K562 (cell line): ENCODE results near the gene MEA1. TPM values are rescaled to one million over a fixed set of nuclear protein-coding genes. Genes with fewer than 3 reads are reported as not detected.

Experiments
- CREM ChIP-seq: IDR thresholded peaks from 2 replicates; pipeline ENCODE4 v1.6.1; 2014; ENCODE audit warnings: antibody characterized with exemption, low read depth
- ELF2 ChIP-seq: fragments of 250-450 bp; sonication (Bioruptor Pico); IDR thresholded peaks from 2 replicates; pipeline ENCODE4 v1.5.0; 2021; ENCODE audit warnings: mild to moderate bottlenecking
- FOXP1 ChIP-seq: sonication (generic); formaldehyde crosslinking; IDR thresholded peaks from 2 replicates; pipeline ENCODE4 v1.8.0; 2022; ENCODE audit warnings: mild to moderate bottlenecking, missing genetic modification reagents
- GTF2A2 ChIP-seq: IDR thresholded peaks from 2 replicates; pipeline ENCODE4 v1.6.1; 2016; ENCODE audit warnings: mild to moderate bottlenecking, missing genetic modification characterization, missing compliant biosample characterization
- KAT8 ChIP-seq: fragments of 450-650 bp; IDR thresholded peaks from 2 replicates; pipeline ENCODE4 v1.6.1; 2016; ENCODE audit warnings: low read depth, mild to moderate bottlenecking
- KLF6 ChIP-seq: fragments of 250-450 bp; sonication (Bioruptor Pico); IDR thresholded peaks from 2 replicates; pipeline ENCODE4 v1.4.0; 2020; ENCODE audit warnings: mild to moderate bottlenecking, moderate library complexity, borderline replicate concordance
- L3MBTL2 ChIP-seq: fragments of 450-650 bp; IDR thresholded peaks from 2 replicates; pipeline ENCODE4 v1.6.1; 2016; ENCODE audit warnings: mild to moderate bottlenecking, moderate library complexity
- PHF21A ChIP-seq: fragments of 450-650 bp; IDR thresholded peaks from 2 replicates; pipeline ENCODE4 v1.6.1; 2017; ENCODE audit warnings: low read depth, borderline replicate concordance
- SMAD2 ChIP-seq: fragments of 150-350 bp; IDR thresholded peaks from 2 replicates; pipeline ENCODE4 v1.6.1; 2014; ENCODE audit warnings: low read depth, mild to moderate bottlenecking, low read length
- SRSF1 ChIP-seq: fragments of 200-400 bp; formaldehyde crosslinking; IDR thresholded peaks from 2 replicates; pipeline ENCODE4 v1.6.1; 2017; ENCODE audit warnings: mild to moderate bottlenecking, low read depth, low read length, moderate library complexity
- TRIM25 ChIP-seq: fragments of 450-650 bp; IDR thresholded peaks from 2 replicates; pipeline ENCODE4 v1.7.0; 2016; ENCODE audit warnings: borderline replicate concordance
- XRCC4 ChIP-seq: IDR thresholded peaks from one replicate; pipeline ENCODE4 v1.6.1; 2011; ENCODE audit not compliant: insufficient read depth, insufficient read length; ENCODE audit errors: extremely low read depth
- ZBTB12 ChIP-seq: fragments of 250-450 bp; sonication (Bioruptor Pico); IDR thresholded peaks from 2 replicates; pipeline ENCODE4 v1.4.0; 2020
- ZKSCAN8 ChIP-seq: fragments of 200-800 bp; sonication (Bioruptor generic); IDR thresholded peaks from 2 replicates; pipeline ENCODE4 v1.6.1; 2016; ENCODE audit warnings: missing genetic modification characterization, missing compliant biosample characterization
- ZNF699 ChIP-seq: fragments of 250-450 bp; sonication (Bioruptor Pico); IDR thresholded peaks from 2 replicates; pipeline ENCODE4 v1.8.0; 2021; ENCODE audit warnings: mild to moderate bottlenecking, moderate library complexity; ENCODE audit not compliant: insufficient replicate concordance
- polyA plus RNA-seq, 8 experiments: library from polyadenylated mRNA; depleted of rRNA in 4 of 8; stranded (reverse) in 5 of 8; unstranded in 3 of 8; fragments of >200 nt; fragmentation: Nextera tagmentation in 2 of 8; fragmentation: Illumina TruSeq in 1 of 8; extraction: Ambion mirVana in 2 of 8; extraction: Trizol in 1 of 8; gene quantifications; 2 replicates each; pipeline versions ENCODE4 v1.2.1 to v1.2.3, GENCODE V29; 2011 to 2014; ENCODE audit warnings: inconsistent platforms in 1 of 8, missing spikeins in 1 of 8
- total RNA-seq, 7 experiments: library from RNA; depleted of rRNA in 6 of 7; stranded (reverse); fragments of >200 nt in 6 of 7; fragmentation: Illumina TruSeq in 2 of 7; extraction: Trizol in 2 of 7; gene quantifications; 2 replicates each; pipeline versions ENCODE4 v1.2.1 to v1.2.3, GENCODE V29; 2011 to 2021; ENCODE audit warnings: low replicate concordance in 1 of 7
- TF ChIP-seq, protein P1 (sequence below), 2 experiments: fragments of 450-650 bp in 1 of 2; sonication (generic) in 1 of 2; formaldehyde crosslinking in 1 of 2; IDR thresholded peaks; 2 replicates each; pipeline versions ENCODE4 v1.7.1 to v1.9.0; 2016 to 2022; ENCODE audit warnings: inconsistent platforms in 1 of 2, mild to moderate bottlenecking in 1 of 2, missing genetic modification reagents in 1 of 2

The MEA1 gene
- total and polyA plus RNA-seq, 9 of the 15 experiments (the other 6 are each of a cell fraction or from before 2014, with no cell fraction given), result 86.8 to 210 (median 152) TPM

GRCh38 chr6:43013843-43014433 lies at the start of gene MEA1, which contains the start of gene KLHDC3 (continued):
- TF ChIP-seq, protein P1, sequence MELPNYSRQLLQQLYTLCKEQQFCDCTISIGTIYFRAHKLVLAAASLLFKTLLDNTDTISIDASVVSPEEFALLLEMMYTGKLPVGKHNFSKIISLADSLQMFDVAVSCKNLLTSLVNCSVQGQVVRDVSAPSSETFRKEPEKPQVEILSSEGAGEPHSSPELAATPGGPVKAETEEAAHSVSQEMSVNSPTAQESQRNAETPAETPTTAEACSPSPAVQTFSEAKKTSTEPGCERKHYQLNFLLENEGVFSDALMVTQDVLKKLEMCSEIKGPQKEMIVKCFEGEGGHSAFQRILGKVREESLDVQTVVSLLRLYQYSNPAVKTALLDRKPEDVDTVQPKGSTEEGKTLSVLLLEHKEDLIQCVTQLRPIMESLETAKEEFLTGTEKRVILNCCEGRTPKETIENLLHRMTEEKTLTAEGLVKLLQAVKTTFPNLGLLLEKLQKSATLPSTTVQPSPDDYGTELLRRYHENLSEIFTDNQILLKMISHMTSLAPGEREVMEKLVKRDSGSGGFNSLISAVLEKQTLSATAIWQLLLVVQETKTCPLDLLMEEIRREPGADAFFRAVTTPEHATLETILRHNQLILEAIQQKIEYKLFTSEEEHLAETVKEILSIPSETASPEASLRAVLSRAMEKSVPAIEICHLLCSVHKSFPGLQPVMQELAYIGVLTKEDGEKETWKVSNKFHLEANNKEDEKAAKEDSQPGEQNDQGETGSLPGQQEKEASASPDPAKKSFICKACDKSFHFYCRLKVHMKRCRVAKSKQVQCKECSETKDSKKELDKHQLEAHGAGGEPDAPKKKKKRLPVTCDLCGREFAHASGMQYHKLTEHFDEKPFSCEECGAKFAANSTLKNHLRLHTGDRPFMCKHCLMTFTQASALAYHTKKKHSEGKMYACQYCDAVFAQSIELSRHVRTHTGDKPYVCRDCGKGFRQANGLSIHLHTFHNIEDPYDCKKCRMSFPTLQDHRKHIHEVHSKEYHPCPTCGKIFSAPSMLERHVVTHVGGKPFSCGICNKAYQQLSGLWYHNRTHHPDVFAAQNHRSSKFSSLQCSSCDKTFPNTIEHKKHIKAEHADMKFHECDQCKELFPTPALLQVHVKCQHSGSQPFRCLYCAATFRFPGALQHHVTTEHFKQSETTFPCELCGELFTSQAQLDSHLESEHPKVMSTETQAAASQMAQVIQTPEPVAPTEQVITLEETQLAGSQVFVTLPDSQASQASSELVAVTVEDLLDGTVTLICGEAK (IDR thresholded peaks at IDR 0.05), result peak; percentile 87
- TF ChIP-seq, protein P1 (CRISPR knock-in tag; IDR thresholded peaks at IDR 0.05), result no peak
- no peak for TF ChIP-seq SRSF1
- TF ChIP-seq KLF6, result no peak
- peak; percentile 74 for TF ChIP-seq L3MBTL2
- no peak for TF ChIP-seq GTF2A2
- no peak for TF ChIP-seq XRCC4
- TF ChIP-seq ELF2, result no peak
- TF ChIP-seq SMAD2, result no peak
- TF ChIP-seq ZKSCAN8 (CRISPR knock-in tag), result no peak
- no peak for TF ChIP-seq KAT8
- TF ChIP-seq FOXP1 (CRISPR knock-in tag), result peak; percentile 93; the same call in 1 of the 2 replicates
- no peak for TF ChIP-seq PHF21A
- TF ChIP-seq ZNF699 (CRISPR knock-in tag), result no peak
- TF ChIP-seq ZBTB12 (CRISPR knock-in tag), result peak; percentile 67
- peak; percentile 96 for TF ChIP-seq CREM
- TF ChIP-seq TRIM25, result no peak
